Mesodermal cell (in vitro differentiated cells): Measurements from ENCODE around the gene CCDC71L.

Experiments used
- H3K27ac ChIP-seq: 2 replicates; pipeline ENCODE4 v1.7.0; 2013; ENCODE audit warnings: mild to moderate bottlenecking, low read depth, low read length, moderate library complexity; ENCODE audit not compliant: severe bottlenecking
- H3K36me3 ChIP-seq: 2 replicates; pipeline ENCODE4 v1.7.1; 2013; ENCODE audit warnings: mild to moderate bottlenecking, low read length, moderate library complexity; ENCODE audit not compliant: control insufficient read depth, insufficient read depth
- H3K4me1 ChIP-seq: one replicate; pipeline ENCODE4 v1.7.1; 2013; ENCODE audit warnings: mild to moderate bottlenecking, low read length; ENCODE audit not compliant: insufficient read depth, control insufficient read depth, poor library complexity, severe bottlenecking
- H3K4me3 ChIP-seq: 2 replicates; pipeline ENCODE4 v1.7.0; 2013; ENCODE audit warnings: low read length, control low read depth, mild to moderate bottlenecking; ENCODE audit not compliant: insufficient read depth, poor library complexity, severe bottlenecking; ENCODE audit errors: extremely low read depth
- H3K9me3 ChIP-seq: 2 replicates; pipeline ENCODE4 v1.7.1; 2013; ENCODE audit warnings: mild to moderate bottlenecking, low read length, moderate library complexity; ENCODE audit not compliant: control insufficient read depth
- WGBS, 2 experiments: methylation state at CpG; one replicate each; pipeline ENCODE4 v1.1.5; 2013; ENCODE audit warnings: missing lambda C conversion rate in 2 of 2; ENCODE audit not compliant: insufficient coverage in 2 of 2; 5-methylcytosine and 5-hydroxymethylcytosine counted together

The CCDC71L gene

GRCh38 chr7:106613848-106614560, 47.0 kb downstream of the CCDC71L start:
- Histone ChIP-seq H3K36me3 (no peaks in the 10 kb centered on the region), H3K4me1 (peaks cover 5% of the 10 kb centered on the region), H3K4me3 (no peak overlapping the region)

GRCh38 chr7:106613279-106613678, 47.7 kb downstream of the CCDC71L start:
- 93 to 100% methylated on average over 2 to 5 of the region's 6 CpGs for WGBS, 2 experiments
- no peak overlapping the region for H3K4me3 ChIP-seq
- peaks cover 11% of the 10 kb centered on the region for H3K4me1 ChIP-seq
- no peak overlapping the region for H3K27ac ChIP-seq
- H3K9me3 ChIP-seq = peaks cover 11% of the 10 kb centered on the region
- no peaks in the 10 kb centered on the region for H3K36me3 ChIP-seq

More at GRCh38 chr7:106613848-106614560, 47.0 kb downstream of the CCDC71L start:
- Histone ChIP-seq H3K27ac (no peak overlapping the region), H3K9me3 (peaks cover 11% of the 10 kb centered on the region)

- Histone ChIP-seq H3K36me3 (no peaks in the 10 kb centered on the region), H3K4me3 (no peak overlapping the region), H3K9me3 (peaks cover 11% of the 10 kb centered on the region), H3K4me1 (peaks cover 15% of the 10 kb centered on the region), H3K27ac (no peak overlapping the region)
- WGBS, 2 experiments = 86 to 90% methylated on average over 1 of the region's 1 CpG
Measured at GRCh38 chr7:106612432-106612831, 48.5 kb downstream of the CCDC71L start.

GRCh38 chr7:106611911-106612310, 49.0 kb downstream of the CCDC71L start:
- no peaks in the 10 kb centered on the region for H3K36me3 ChIP-seq
- H3K4me3 ChIP-seq = no peak overlapping the region
- peaks cover 11% of the 10 kb centered on the region for H3K9me3 ChIP-seq
- 60 to 81% methylated on average over 1 to 2 of the region's 3 CpGs for WGBS, 2 experiments
- H3K27ac ChIP-seq = no peak overlapping the region
- H3K4me1 ChIP-seq = peaks cover 15% of the 10 kb centered on the region

GRCh38 chr7:106610996-106611886, 49.7 kb downstream of the CCDC71L start:
- Histone ChIP-seq H3K27ac (no peak overlapping the region), H3K36me3 (no peaks in the 10 kb centered on the region), H3K4me3 (no peak overlapping the region), H3K9me3 (peaks cover 11% of the 10 kb centered on the region), H3K4me1 (peaks cover 15% of the 10 kb centered on the region)
- 88 to 91% methylated on average over 5 to 6 of the region's 6 CpGs for WGBS, 2 experiments

- no peaks in the 10 kb centered on the region for H3K36me3 ChIP-seq
- peaks cover 15% of the 10 kb centered on the region for H3K4me1 ChIP-seq
- H3K27ac ChIP-seq = peak overlapping the region; percentile 55
- no peak overlapping the region for H3K4me3 ChIP-seq
- WGBS, 2 experiments = 96 to 100% methylated on average over 4 of the region's 5 CpGs
- peaks cover 11% of the 10 kb centered on the region for H3K9me3 ChIP-seq
Measured at GRCh38 chr7:106609416-106609815, 51.5 kb downstream of the CCDC71L start.

GRCh38 chr7:106608661-106609060, 52.3 kb downstream of the CCDC71L start:
- H3K4me1 ChIP-seq = peaks cover 15% of the 10 kb centered on the region
- no peaks in the 10 kb centered on the region for H3K36me3 ChIP-seq
- WGBS, 2 experiments = no CpG with 5 or more reads among the region's 1 CpG
- peak overlapping the region; percentile 55 for H3K27ac ChIP-seq
- no peak overlapping the region for H3K4me3 ChIP-seq
- peaks cover 11% of the 10 kb centered on the region for H3K9me3 ChIP-seq
